HCT116 (cell line): ENCODE measurements around the gene PRKG1. TPM values are rescaled to one million over a fixed set of nuclear protein-coding genes. Genes with fewer than 3 reads are reported as not detected.

Experiments used
- ATAC-seq: fragments of 200-7000 bp; cut with Tn5 transposase; 2 replicates; pipeline ENCODE4 v1.9.1; 2020; ENCODE audit warnings: mild to moderate bottlenecking, moderate library complexity
- BruUV-seq: library from RNA; stranded (reverse); fragments of 400-500 nt; replicated peaks from 2 replicates; lab custom pipeline; 2021; lab: Mats Ljungman, UMichigan
- CTCF ChIA-PET: fragments of 300-600 bp; sonication (Branson Sonifier 250); formaldehyde crosslinking; loops from one replicate; lab custom pipeline; 2021; ENCODE audit warnings: antibody characterized with exemption; lab: Charles Lee
- POLR2A ChIA-PET: fragments of 300-600, 350-600 bp; sonication (Branson Sonifier 250); formaldehyde crosslinking; loops from one replicate; lab custom pipeline; 2021; ENCODE audit warnings: antibody characterized with exemption; lab: Charles Lee
- RAD21 ChIA-PET, 2 experiments: fragments of 300-600 bp; sonication (Branson Sonifier 250); formaldehyde crosslinking; loops; one replicate each; lab custom pipeline; 2023; ENCODE audit warnings: low total read pairs in 2 of 2; ENCODE audit not compliant: uncharacterized antibody in 2 of 2, unreplicated experiment in 2 of 2, low non-redundant PET in 1 of 2; lab: Charles Lee
- DNase-seq: peaks from one replicate; pipeline ENCODE4 v3.0.0-alpha.2; 2010; ENCODE audit warnings: low read depth, low spot score
- H2AFZ ChIP-seq: fragments of 200-600 bp; shearing (Covaris generic), sonication (generic); 2 replicates; pipeline ENCODE4 v1.6.1; 2017; ENCODE audit warnings: low read depth, mixed run types, mixed read lengths, antibody characterized with exemption, low read length; ENCODE audit not compliant: poor library complexity, severe bottlenecking
- H3K27ac ChIP-seq: 2 replicates; pipeline ENCODE4 v1.5.1; 2012; ENCODE audit warnings: low read depth, low read length
- H3K27me3 ChIP-seq: fragments of 200-600 bp; sonication (generic); 2 replicates; pipeline ENCODE4 v1.6.1; 2016; ENCODE audit warnings: mixed run types, low read length, mixed read lengths; ENCODE audit not compliant: insufficient read depth
- H3K36me3 ChIP-seq, 2 experiments: fragments of 200-500 bp in 1 of 2; fragments of 200-600 bp in 1 of 2; sonication (Bioruptor generic) in 1 of 2; sonication (generic) in 1 of 2; 2 replicates each; pipeline versions ENCODE4 v1.5.1 to v1.6.1; 2014 to 2016; ENCODE audit warnings: low read length in 2 of 2, inconsistent platforms in 1 of 2, mixed read lengths in 1 of 2, mixed run types in 1 of 2; ENCODE audit not compliant: insufficient read depth in 2 of 2, control insufficient read depth in 1 of 2
- H3K4me1 ChIP-seq, 2 experiments: fragments of 200-600 bp in 1 of 2; sonication (generic) in 1 of 2; 2 replicates each; pipeline versions ENCODE4 v1.5.1 to v1.6.1; 2012 to 2017; ENCODE audit warnings: low read length in 2 of 2, inconsistent platforms in 1 of 2, mild to moderate bottlenecking in 1 of 2, mixed read lengths in 1 of 2, mixed run types in 1 of 2, moderate library complexity in 1 of 2; ENCODE audit not compliant: insufficient read depth in 2 of 2, control insufficient read depth in 1 of 2
- H3K4me2 ChIP-seq: fragments of 200-600 bp; sonication (generic); 2 replicates; pipeline ENCODE4 v1.6.1; 2017; ENCODE audit warnings: mixed run types, low read length, mixed read lengths
- H3K4me3 ChIP-seq, 2 experiments: fragments of 200-600 bp in 1 of 2; sonication (generic) in 1 of 2; replicated peaks in 1 of 2; 2 replicates each; pipeline ENCODE4 v1.5.1; 2011 to 2016; ENCODE audit warnings: low read length in 2 of 2, control low read depth in 1 of 2, low read depth in 1 of 2, mild to moderate bottlenecking in 1 of 2, mixed read lengths in 1 of 2, mixed run types in 1 of 2
- H3K79me2 ChIP-seq: fragments of 200-600 bp; sonication (generic); 2 replicates; pipeline ENCODE4 v1.6.1; 2017; ENCODE audit warnings: mild to moderate bottlenecking, mixed run types, low read length, moderate library complexity, mixed read lengths; ENCODE audit not compliant: insufficient read depth
- H3K9ac ChIP-seq: fragments of 200-600 bp; sonication (generic); 2 replicates; pipeline ENCODE4 v1.6.1; 2016; ENCODE audit warnings: low read length, mixed read lengths
- H3K9me2 ChIP-seq: fragments of 200-600 bp; sonication (generic), shearing (Covaris generic); 2 replicates; pipeline ENCODE4 v1.6.1; 2017; ENCODE audit warnings: mixed run types, mild to moderate bottlenecking, moderate library complexity; ENCODE audit not compliant: insufficient read depth
- H3K9me3 ChIP-seq, 2 experiments: fragments of 200-500 bp in 1 of 2; fragments of 200-600 bp in 1 of 2; sonication (Bioruptor generic) in 1 of 2; sonication (generic) in 1 of 2; 2 replicates each; pipeline ENCODE4 v1.6.1; 2014 to 2017; ENCODE audit warnings: low read length in 2 of 2, mixed read lengths in 2 of 2, inconsistent platforms in 1 of 2, low read depth in 1 of 2, mild to moderate bottlenecking in 1 of 2, mixed run types in 1 of 2, moderate library complexity in 1 of 2; ENCODE audit not compliant: control insufficient read depth in 1 of 2, insufficient read depth in 1 of 2
- H4K20me1 ChIP-seq: fragments of 200-600 bp; sonication (generic), shearing (Covaris generic); 2 replicates; pipeline ENCODE4 v1.6.1; 2017; ENCODE audit warnings: mixed run types, mild to moderate bottlenecking, moderate library complexity; ENCODE audit not compliant: insufficient read depth
- ATF3 ChIP-seq: IDR thresholded peaks from 2 replicates; pipeline ENCODE4 v1.6.1; 2012
- CBX3 ChIP-seq: IDR thresholded peaks from 2 replicates; pipeline ENCODE4 v1.6.1; 2012; ENCODE audit warnings: low read depth
- CEBPB ChIP-seq: IDR thresholded peaks from 2 replicates; pipeline ENCODE4 v1.6.1; 2012; ENCODE audit warnings: low read depth
- EGR1 ChIP-seq: IDR thresholded peaks from 2 replicates; pipeline ENCODE4 v1.6.1; 2012; ENCODE audit warnings: low read depth
- ELF1 ChIP-seq: IDR thresholded peaks from 2 replicates; pipeline ENCODE4 v1.6.1; 2012; ENCODE audit warnings: low read depth, borderline replicate concordance
- EZH2 ChIP-seq: fragments of 200-600 bp; sonication (generic); IDR thresholded peaks from 2 replicates; pipeline ENCODE4 v1.6.1; 2017; ENCODE audit warnings: antibody characterized with exemption, mixed run types
- EZH2phosphoT487 ChIP-seq: fragments of 200-600 bp; IDR thresholded peaks from 2 replicates; pipeline ENCODE4 v1.6.1; 2018; ENCODE audit warnings: antibody characterized with exemption, borderline replicate concordance
- FOSL1 ChIP-seq: IDR thresholded peaks from 2 replicates; pipeline ENCODE4 v1.6.1; 2012; ENCODE audit warnings: low read depth
- JUND ChIP-seq: IDR thresholded peaks from 2 replicates; pipeline ENCODE4 v1.6.1; 2012
- POLR2AphosphoS5 ChIP-seq: IDR thresholded peaks from 2 replicates; pipeline ENCODE4 v1.6.1; 2011; ENCODE audit warnings: mild to moderate bottlenecking, low read depth, low read length, moderate library complexity
- SP1 ChIP-seq: IDR thresholded peaks from 2 replicates; pipeline ENCODE4 v1.6.1; 2012; ENCODE audit warnings: low read depth
- SRF ChIP-seq: IDR thresholded peaks from 2 replicates; pipeline ENCODE4 v1.6.1; 2012; ENCODE audit warnings: low read depth
- TCF7L2 ChIP-seq: IDR thresholded peaks from 2 replicates; pipeline ENCODE4 v1.7.0; 2011; ENCODE audit warnings: borderline replicate concordance, inconsistent platforms; ENCODE audit not compliant: insufficient read depth, insufficient read length; ENCODE audit errors: extremely low read depth
- ZBTB33 ChIP-seq: IDR thresholded peaks from 2 replicates; pipeline ENCODE4 v1.6.1; 2011; ENCODE audit warnings: mild to moderate bottlenecking, low read length, moderate library complexity; ENCODE audit not compliant: insufficient replicate concordance; ENCODE audit errors: extremely low read depth
- ZFX ChIP-seq: fragments of 450-650 bp; IDR thresholded peaks from 2 replicates; pipeline ENCODE4 v1.6.1; 2017
- intact Hi-C: fragments of 100-400 bp; cut with micrococcal nuclease; formaldehyde crosslinking; loops from 2 replicates; pipeline ENCODE4 v1.10.0; 2022
- total RNA-seq: library from RNA; stranded (reverse); gene quantifications from one replicate; pipeline ENCODE4 v1.2.1, GENCODE V29; 2021; ENCODE audit not compliant: unreplicated experiment

The PRKG1 gene
- total RNA-seq, 1 experiment from 2014 or later, result 1.4 TPM

- CTCF ChIA-PET, result no interaction called here
- intact Hi-C loops, result no loop called here
- 0 out of 2 replicates have a peak, but pooled peaks cover 4% of the 10 kb centered on the region for H3K27me3 ChIP-seq
- DNase-seq (no peak), ATAC-seq (no peak)
- H3K36me3 ChIP-seq, result no peaks in the 10 kb centered on the region
- RAD21 ChIA-PET, result no interaction called here
- POLR2A ChIA-PET, result no interaction called here
- TF ChIP-seq ATF3, result no peak
- no peak for TF ChIP-seq TCF7L2
- TF ChIP-seq SP1, result no peak
- no peak for TF ChIP-seq CBX3
- TF ChIP-seq ZFX, result no peak
- TF ChIP-seq EZH2, result no peak
- no peak for TF ChIP-seq FOSL1
- no peak for TF ChIP-seq EZH2phosphoT487
- no peak for TF ChIP-seq CEBPB
- no peak for TF ChIP-seq ELF1
- no peak for TF ChIP-seq JUND
- no peak for TF ChIP-seq ZBTB33
- TF ChIP-seq POLR2AphosphoS5, result no peak
- TF ChIP-seq EGR1, result no peak
- no peak for TF ChIP-seq SRF
- H3K27ac ChIP-seq, result no peak overlapping the region
- no peaks in the 10 kb centered on the region for H4K20me1 ChIP-seq
- H3K4me3 ChIP-seq, result no peak overlapping the region
- H2AFZ ChIP-seq, result no peak overlapping the region
- H3K9me3 ChIP-seq, result no peaks in the 10 kb centered on the region
- no TSS peak for BruUV-seq
- H3K79me2 ChIP-seq, result no peaks in the 10 kb centered on the region
- H3K4me1 ChIP-seq, result no peaks in the 10 kb centered on the region
- no peak overlapping the region for H3K9ac ChIP-seq
- H3K9me2 ChIP-seq, result no peaks in the 10 kb centered on the region
- H3K4me2 ChIP-seq, result no peak overlapping the region
Observed at GRCh38 chr10:51789118-51789517, 714.8 kb downstream of the PRKG1 start.
